Measurements from ENCODE around the gene IQCE.

Gene IQCE

DNA sequence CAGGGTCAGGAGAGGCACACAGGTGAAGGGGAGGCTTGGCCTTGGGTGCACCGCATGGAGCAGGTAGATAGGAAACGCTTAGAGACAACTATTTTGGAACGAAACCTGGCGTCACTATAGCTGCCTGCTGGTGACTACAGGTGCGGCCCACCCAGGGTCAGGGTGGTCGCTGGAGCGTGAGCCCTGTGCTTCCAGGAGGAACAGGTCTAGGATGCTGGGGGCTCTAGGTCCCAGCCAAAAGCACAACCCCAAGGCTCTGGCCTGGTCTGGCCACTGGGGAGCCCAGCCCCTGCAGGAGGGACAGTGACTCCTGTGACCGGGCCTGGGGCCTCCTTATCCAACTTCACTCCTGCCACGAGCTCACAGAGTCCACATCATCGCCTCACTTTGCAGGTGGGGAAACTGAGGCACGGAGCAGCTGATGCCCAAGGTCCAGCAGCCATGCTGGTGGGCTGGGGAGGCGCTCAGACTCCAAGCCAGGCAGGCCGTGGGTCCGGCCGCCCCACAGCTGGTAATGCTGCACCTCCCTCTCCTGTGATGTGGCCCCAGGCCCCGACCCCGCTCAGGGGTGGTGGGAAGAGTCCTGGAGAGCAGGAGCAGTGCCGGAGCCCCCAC, 30.2 kb upstream of the IQCE start:
- TF ChIP-seq, protein P1, sequence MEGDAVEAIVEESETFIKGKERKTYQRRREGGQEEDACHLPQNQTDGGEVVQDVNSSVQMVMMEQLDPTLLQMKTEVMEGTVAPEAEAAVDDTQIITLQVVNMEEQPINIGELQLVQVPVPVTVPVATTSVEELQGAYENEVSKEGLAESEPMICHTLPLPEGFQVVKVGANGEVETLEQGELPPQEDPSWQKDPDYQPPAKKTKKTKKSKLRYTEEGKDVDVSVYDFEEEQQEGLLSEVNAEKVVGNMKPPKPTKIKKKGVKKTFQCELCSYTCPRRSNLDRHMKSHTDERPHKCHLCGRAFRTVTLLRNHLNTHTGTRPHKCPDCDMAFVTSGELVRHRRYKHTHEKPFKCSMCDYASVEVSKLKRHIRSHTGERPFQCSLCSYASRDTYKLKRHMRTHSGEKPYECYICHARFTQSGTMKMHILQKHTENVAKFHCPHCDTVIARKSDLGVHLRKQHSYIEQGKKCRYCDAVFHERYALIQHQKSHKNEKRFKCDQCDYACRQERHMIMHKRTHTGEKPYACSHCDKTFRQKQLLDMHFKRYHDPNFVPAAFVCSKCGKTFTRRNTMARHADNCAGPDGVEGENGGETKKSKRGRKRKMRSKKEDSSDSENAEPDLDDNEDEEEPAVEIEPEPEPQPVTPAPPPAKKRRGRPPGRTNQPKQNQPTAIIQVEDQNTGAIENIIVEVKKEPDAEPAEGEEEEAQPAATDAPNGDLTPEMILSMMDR (IDR thresholded peaks at IDR 0.05): no peak

DNA sequence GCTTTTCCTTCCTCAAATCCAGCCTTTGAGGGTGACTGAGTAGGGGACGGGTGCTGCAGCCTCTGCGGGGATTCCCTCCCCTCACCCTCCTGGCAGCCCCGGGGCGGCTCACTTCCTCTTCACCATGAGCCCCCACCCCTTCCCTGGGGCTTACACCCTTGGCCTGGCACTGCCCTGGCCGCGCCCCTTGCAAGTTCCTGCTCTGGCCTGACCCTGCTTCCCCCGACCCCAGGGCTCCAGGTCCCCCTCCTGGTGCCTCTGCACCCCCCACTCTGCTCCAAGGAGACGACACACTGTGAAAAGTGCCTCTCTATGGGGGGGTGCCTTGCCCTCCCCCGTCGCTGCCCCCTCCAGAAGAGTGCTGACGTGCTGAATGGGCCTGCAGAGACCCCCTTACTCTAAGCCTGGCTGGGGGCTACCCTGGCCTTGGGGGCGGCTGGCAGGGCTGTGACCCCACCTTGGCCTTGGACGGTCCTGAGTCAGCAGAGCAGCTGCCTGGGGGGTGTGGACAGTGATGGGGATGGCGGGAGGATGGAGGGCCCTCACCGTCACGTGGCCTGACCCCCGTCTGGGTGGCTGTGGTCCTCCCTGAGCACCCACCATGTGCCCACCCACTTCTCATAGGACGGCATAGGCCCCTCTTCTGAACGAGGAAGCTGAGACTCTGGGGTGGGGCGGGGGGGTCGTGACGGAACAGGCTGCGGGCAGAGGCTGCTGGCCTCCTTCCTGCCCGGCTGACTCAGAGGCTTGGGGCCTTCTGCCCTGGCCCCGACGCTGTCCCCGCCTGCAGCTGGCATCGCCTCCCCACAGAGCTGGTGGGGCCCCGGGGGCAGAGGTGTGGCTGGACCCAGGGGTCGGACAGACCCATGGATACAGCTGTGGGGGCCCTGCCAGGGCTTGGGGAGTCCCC, 29.4 kb upstream of the IQCE start:
- TF ChIP-seq, protein P1 (IDR thresholded peaks at IDR 0.05): no peak

DNA sequence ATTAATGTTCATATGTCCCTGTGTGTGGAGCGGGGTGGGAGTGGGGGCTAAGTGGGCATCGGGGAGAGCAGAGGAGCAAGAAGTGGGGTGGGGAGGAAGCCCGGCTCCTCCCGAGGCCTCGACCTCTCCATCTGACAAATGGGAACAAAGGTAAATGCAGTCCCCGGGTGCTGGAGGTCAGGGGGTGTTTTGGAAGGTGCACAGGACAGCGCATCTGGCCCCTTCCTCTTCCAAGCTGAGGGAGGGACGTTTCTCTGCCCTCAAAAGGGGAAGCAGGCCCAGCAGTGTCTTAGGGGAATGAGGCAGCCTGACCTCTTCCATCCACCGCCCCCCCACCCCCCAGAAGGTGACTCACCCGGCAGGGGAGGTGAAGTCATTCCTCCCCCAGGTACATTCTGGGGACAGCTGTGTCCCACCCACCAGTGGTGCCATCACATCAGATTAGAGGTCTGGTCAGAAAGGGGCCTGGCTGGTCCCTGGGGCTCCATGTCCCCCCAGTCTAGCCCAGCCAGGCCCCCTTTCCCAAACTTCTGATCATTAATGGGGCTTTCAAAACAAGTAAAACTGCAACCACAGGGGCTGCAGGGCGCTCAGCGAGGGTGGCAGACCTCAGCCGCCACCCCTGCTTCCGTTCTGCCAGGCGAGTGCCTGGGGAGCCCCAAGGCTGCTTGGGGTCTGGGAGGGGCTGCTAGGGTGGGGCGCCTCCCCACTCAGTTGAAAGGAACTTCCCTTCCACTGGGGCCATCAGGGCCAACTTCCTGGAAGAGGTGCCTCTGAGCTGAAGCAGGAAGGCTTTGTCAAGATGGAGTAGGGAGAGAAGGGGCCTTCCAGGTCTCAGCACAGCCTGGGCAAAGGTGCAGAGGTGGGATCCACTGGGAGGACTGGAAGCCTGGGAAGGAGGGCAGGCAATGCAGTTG, 28.4 kb upstream of the IQCE start:
- TF ChIP-seq, protein P1 (IDR thresholded peaks at IDR 0.05): no peak

DNA sequence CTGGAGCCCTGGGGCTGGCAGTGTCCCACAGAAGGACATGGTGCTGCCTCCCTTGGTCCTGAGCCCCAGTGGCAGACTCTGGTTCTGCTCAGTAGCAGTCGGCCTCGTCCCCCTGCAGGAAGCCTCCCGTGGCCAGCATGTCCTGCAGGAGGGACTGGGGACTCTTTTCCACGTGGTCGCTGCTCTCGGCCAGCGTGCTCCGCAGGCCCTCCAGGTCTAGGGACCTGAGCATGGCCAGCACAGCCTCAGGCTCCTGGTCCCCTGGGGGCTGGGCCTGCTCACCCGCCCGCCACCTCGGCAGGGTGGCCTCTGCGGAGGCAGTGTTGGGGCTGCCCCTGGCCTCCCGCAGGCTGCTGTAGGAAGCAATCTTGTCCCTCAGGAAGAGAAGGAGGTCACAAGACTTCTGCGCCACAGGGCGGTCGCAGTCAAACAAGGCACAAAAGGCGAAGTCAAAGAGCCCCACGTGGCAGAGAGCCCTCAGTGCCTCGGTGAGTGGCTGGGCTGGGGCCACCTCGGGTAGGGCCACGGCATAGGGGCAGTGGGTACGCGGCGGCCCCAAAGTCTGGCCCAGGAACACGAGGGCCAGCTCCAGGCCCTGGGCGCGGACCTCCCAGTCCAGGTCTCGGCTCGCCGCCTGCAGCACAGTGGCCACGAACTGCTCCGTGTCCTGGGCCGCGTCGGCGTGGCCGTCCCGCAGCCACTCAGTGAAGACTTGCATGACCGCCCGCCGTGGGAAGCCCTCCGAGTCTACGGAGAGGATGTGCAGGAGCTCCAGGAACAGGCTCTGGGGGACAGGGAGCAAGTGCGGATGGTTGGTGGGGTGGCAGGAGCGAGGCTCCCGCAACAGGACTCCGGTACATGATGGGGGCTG, 20.6 kb upstream of the IQCE start:
- TF ChIP-seq, protein P1 (IDR thresholded peaks at IDR 0.05): no peak

DNA sequence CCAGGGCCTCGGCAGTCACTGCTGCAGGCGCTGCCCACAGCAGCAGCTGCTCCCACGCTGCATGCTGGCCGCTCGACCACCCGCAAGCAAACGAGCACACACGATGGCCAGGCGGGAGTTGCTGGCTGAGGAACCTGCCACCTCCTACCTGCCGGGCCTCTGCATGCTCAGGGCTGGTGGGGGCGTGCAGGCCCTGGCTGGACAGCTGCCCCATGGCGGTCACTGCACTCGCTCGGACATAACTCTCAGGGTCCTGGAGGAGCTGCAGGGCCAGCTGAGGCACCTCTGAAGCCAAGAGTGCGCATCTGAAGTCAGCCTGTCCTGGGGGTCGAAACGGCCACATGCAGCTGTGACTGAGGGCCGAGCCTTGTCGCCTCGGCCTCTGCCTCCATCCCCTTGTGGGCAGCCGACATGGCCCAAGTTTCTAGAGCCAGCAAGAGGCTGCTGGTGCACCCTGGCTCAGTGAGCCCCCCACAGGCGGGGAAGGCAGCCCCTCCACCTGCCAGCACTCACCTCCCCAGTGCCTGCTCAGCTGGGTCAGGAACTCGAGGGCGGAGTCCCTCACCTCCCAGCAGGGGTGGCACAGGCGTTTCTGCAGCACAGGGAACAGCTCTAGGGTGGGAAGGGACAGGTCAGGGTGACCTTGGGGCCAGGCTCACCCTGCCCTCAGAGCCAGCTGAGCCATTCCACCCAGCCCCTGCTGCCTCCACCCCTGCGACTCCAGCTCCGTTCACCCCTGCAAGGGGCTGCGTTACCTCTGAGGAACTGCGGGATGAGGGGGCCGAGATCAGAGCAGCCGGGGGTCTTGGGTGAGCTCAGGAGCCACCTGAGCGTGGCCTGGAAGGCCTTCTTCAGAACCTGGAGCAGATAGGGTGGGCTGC, 19.5 kb upstream of the IQCE start:
- TF ChIP-seq, protein P1 (IDR thresholded peaks at IDR 0.05): no peak

DNA sequence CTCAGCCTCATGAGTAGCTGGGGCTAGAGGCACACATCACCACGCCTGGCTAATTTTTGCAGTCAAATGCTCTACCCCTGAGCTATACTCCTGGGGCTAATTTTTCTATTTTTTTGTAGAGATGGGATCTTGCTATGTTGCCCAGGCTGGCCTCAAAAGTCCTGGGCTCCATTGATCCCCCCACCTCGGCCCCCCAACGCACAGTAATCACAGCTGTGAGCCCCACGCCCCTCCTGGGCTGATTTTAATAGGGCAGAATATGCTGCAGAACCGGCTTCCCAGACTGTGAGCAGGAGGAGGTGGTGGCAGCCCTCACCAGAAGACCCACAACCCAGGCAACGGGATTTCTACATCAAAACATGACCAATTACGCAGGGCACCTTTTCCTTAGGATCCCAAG, 18.6 kb upstream of the IQCE start:
- TF ChIP-seq, protein P1 (IDR thresholded peaks at IDR 0.05): no peak
